BE2C (cell line): ENCODE measurements around the gene NPEPL1.
"Not testable (repeated sequence)": the region's sequence is repeated elsewhere in the genome, so short reads cannot be mapped to it uniquely, and the experiment has no call there.

Experiments used
- DNase-seq: peaks from one replicate; pipeline ENCODE4 v3.0.0-alpha.2; 2020
- H3K27me3 ChIP-seq: fragments of 250-450 bp; sonication (Bioruptor Pico); 2 replicates; pipeline ENCODE4 v1.5.1; 2020; ENCODE audit warnings: mild to moderate bottlenecking
- H3K36me3 ChIP-seq: fragments of 250-450 bp; sonication (Bioruptor Pico); 2 replicates; pipeline ENCODE4 v1.5.1; 2020; ENCODE audit warnings: mild to moderate bottlenecking
- H3K4me1 ChIP-seq: fragments of 250-450 bp; sonication (Bioruptor Pico); 2 replicates; pipeline ENCODE4 v1.5.1; 2020
- H3K4me3 ChIP-seq: 2 replicates; pipeline ENCODE4 v1.5.1; 2011; ENCODE audit warnings: low read depth, low read length
- H3K9me3 ChIP-seq: fragments of 250-450 bp; sonication (Bioruptor Pico); 2 replicates; pipeline ENCODE4 v1.5.1; 2020
- TF ChIP-seq, protein P1 (sequence below): IDR thresholded peaks from 2 replicates; pipeline ENCODE4 v1.5.1; 2012; ENCODE audit warnings: mild to moderate bottlenecking, low read depth, low read length

Gene NPEPL1

DNA sequence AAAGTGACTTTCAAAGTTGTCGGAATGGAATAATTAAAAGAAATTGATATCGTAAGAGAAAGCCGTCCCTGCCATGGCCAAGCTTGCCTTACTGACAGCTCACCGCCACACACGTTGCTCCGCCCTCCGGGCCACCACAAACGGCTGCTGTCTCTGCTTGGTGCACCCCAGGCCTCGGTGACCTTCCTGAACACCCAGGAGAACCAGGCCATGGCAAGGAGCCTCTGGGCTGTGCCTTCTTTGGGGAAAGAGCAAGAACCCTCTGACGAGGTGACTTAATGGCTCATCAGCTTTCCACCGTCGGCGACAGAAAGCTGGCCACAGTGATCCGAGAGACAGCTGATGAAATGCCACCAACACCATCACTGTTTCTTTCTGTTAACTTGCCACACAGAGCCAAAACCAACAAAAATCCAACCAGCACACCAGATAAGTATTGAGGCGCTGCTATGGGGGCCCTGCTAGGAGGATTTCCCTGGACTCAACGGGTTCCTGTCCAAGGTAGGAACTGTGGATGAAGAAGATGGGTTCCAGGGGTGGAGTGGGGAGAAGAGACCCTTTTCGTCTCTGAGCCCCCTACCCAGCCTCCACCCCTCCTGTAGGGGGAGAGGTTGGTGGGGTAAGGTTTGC, 61.4 kb downstream of the NPEPL1 start:
- H3K27me3 ChIP-seq: no peaks in the 10 kb centered on the region; the same call in 1 of the 2 replicates
- no peak for DNase-seq
- no peaks in the 10 kb centered on the region for H3K36me3 ChIP-seq
- H3K4me1 ChIP-seq: no peaks in the 10 kb centered on the region
- H3K4me3 ChIP-seq: no peak overlapping the region
- TF ChIP-seq, protein P1, sequence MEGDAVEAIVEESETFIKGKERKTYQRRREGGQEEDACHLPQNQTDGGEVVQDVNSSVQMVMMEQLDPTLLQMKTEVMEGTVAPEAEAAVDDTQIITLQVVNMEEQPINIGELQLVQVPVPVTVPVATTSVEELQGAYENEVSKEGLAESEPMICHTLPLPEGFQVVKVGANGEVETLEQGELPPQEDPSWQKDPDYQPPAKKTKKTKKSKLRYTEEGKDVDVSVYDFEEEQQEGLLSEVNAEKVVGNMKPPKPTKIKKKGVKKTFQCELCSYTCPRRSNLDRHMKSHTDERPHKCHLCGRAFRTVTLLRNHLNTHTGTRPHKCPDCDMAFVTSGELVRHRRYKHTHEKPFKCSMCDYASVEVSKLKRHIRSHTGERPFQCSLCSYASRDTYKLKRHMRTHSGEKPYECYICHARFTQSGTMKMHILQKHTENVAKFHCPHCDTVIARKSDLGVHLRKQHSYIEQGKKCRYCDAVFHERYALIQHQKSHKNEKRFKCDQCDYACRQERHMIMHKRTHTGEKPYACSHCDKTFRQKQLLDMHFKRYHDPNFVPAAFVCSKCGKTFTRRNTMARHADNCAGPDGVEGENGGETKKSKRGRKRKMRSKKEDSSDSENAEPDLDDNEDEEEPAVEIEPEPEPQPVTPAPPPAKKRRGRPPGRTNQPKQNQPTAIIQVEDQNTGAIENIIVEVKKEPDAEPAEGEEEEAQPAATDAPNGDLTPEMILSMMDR: no peak
- H3K9me3 ChIP-seq: no peaks in the 10 kb centered on the region

DNA sequence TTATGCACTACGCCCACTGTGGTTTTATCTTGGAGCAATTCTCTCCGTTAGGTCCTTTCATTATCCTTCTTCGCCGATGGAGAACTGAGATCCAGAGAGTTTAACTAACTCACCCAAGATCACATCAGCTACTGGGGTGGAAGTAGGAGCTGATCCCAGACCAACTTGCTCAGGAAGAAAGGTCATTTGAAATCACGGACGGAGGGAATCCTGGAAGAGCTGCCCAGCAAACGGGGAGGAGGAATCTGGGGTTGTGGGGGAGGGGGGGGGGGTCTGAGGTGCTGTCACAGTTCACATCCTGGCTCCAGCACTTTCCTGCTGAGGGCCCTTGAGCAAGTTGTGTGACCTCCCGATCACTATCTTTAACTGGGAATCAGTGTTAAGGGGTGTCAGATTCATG, 62.0 kb downstream of the NPEPL1 start:
- H3K27me3 ChIP-seq: no peaks in the 10 kb centered on the region; the same call in 1 of the 2 replicates
- no peak for DNase-seq
- H3K4me3 ChIP-seq: no peak overlapping the region
- TF ChIP-seq, protein P1: no peak
- H3K4me1 ChIP-seq: no peaks in the 10 kb centered on the region
- H3K36me3 ChIP-seq: no peaks in the 10 kb centered on the region
- H3K9me3 ChIP-seq: no peaks in the 10 kb centered on the region

DNA sequence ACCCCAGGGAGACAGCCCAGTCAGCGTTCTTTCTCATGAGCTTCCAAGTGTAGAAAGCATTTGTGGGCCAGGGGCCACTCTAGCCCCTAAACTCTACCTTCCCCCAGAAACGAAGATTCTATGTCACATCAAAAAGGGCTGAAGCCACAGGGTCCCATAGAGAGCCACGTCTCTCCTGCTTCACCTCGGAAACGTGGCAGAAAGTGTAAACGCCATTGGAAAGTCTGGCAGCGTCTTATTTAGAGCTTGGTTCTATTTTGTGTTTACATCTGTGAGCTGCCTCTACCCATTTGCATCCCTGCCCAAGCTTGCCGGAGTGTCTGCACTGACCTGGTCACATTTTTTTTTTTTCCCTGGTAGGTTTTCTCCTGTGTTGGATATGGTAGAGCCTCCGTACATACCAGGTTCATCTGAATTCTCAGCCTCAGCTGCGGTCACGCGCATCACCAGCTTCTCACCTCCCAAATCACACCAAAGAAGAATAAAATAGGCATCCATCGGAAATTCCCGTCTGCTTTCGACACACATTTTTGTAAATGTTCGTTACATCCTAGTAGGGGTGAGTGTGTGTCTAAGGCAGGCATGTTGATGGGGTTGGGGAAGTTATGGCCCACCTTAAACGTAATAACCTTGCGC, 62.6 kb downstream of the NPEPL1 start:
- no peaks in the 10 kb centered on the region for H3K9me3 ChIP-seq
- H3K4me3 ChIP-seq: no peak overlapping the region
- no peak for DNase-seq
- TF ChIP-seq, protein P1: no peak
- no peaks in the 10 kb centered on the region for H3K4me1 ChIP-seq
- no peaks in the 10 kb centered on the region for H3K36me3 ChIP-seq
- no peaks in the 10 kb centered on the region; the same call in 1 of the 2 replicates for H3K27me3 ChIP-seq

DNA sequence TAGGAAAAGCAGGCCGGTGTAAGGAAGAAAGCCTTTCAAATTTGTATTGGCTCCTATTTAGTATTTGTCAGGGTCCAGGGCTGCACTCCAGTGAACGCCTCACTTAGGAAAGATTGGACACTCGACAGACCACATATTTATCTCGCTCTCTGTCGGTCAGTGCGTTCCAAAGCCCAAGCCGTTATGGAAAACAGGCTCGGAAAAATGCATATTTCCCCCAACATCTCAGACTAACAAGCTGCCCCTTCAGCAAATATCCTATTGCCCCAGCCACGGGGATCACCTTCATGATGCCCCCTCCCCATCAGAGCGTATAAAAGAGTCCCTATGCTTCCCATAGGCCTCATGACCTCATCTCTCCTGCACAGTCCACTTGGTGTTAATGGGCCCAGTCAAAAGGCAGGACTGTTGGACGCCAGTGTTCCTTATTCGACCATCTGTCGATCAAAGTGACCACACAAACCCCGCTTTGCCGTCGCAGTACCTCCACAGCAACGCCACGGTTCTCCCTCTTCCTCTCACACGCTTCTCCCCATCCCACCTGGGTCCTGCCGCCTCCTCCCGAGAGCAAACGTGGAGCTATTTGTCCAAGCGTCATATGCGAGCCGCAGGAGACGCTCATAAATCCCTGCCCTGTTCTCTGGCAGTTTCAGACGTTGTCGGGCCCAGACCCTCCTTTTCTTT, 63.3 kb downstream of the NPEPL1 start:
- H3K4me1 ChIP-seq: no peaks in the 10 kb centered on the region
- H3K4me3 ChIP-seq: no peak overlapping the region
- TF ChIP-seq, protein P1: no peak
- H3K36me3 ChIP-seq: no peaks in the 10 kb centered on the region
- no peaks in the 10 kb centered on the region; the same call in 1 of the 2 replicates for H3K27me3 ChIP-seq
- DNase-seq: no peak
- H3K9me3 ChIP-seq: no peaks in the 10 kb centered on the region

DNA sequence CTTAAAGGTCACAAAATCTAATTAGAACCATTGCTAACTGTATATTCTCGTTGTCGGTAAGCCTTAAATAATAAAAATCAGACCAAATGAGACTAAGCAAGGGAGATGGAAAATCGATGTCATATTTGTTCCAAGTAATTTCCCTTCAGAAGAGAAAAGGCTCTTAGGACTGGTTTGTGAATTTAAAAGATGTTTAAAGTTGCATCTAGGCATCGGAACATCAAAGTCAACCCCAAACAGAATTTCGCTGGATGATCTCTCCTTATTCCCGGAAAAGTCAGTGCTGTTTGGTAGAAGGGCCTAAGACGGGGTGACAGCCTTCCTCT, 63.8 kb downstream of the NPEPL1 start:
- Histone ChIP-seq H3K27me3 (no peaks in the 10 kb centered on the region; the same call in 1 of the 2 replicates), H3K4me1 (no peaks in the 10 kb centered on the region), H3K36me3 (no peaks in the 10 kb centered on the region), H3K9me3 (no peaks in the 10 kb centered on the region), H3K4me3 (no peak overlapping the region)
- TF ChIP-seq, protein P1: no peak
- no peak for DNase-seq

DNA sequence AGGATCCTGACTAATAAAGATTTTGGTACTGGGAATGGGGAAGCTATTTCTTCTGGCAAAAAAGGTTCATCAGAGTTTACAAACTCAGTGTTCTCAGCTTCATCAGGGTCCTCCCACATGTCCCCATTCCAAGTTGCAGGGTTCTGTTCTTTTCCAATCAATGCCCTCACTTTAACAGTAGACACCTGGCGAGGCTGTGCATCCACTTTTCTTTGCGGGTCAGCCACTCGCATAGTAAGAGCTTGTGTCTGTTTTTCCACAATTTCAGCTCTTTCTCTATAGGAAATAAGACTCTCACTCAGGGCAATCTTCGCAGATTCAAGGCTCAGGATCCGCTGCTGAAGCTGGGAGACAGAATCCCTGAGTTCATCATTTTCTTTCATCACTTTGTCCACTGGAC, 65.0 kb downstream of the NPEPL1 start:
- not testable (repeated sequence) for H3K36me3 ChIP-seq, H3K9me3 ChIP-seq, H3K4me1 ChIP-seq, H3K27me3 ChIP-seq, DNase-seq, H3K4me3 ChIP-seq
